ENCODE results near the gene CRACR2B.

The CRACR2B gene

DNA sequence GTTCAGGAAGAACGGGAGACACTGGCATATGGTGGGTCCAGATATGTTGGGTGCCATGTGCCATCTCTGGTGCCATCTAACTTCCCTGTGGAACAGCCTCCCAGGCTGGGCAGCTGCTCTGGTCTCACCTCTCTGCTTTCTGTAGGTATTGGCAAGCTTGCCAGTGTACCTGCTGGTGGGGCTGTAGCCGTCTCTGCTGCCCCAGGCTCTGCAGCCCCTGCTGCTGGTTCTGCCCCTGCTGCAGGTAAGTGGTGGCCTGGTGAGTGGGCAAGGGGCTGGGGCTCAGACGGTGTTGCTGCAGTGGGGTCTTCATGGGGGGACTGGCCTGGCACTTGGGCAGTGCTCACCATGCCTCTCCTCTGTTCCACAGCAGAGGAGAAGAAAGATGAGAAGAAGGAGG is 15.3 kb upstream of the CRACR2B start:
- H3K9ac ChIP-seq (ENCODE audit: low read depth, low read length, poor library complexity, severe bottlenecking) = peak overlapping the region; percentile 93
- H3K27me3 ChIP-seq (ENCODE audit: insufficient read depth, low read length, poor library complexity, severe bottlenecking) = peaks cover 5% of the 10 kb centered on the region
- no peaks in the 10 kb centered on the region for H3K9me3 ChIP-seq (ENCODE audit: insufficient read depth, low read depth, low read length)
- peaks cover 24% of the 10 kb centered on the region for H3K4me1 ChIP-seq (ENCODE audit: insufficient read depth, low read length, poor library complexity, severe bottlenecking)
- H4K20me1 ChIP-seq (ENCODE audit: insufficient read depth, low read length, poor library complexity, severe bottlenecking) = peaks cover 30% of the 10 kb centered on the region
- peak overlapping the region; percentile 89 for H3K4me3 ChIP-seq (ENCODE audit: low read length, poor library complexity, severe bottlenecking)
- H3K4me2 ChIP-seq (ENCODE audit: low read depth, low read length, poor library complexity, severe bottlenecking) = peak overlapping the region; percentile 84
- H3K9me2 ChIP-seq (replicated peaks; ENCODE audit: low read depth, low read length) = no peaks in the 10 kb centered on the region
- H3F3A ChIP-seq (ENCODE audit: low read depth) = no peaks in the 10 kb centered on the region
- peaks cover 20% of the 10 kb centered on the region; the same call in 1 of the 2 replicates for H3K36me3 ChIP-seq (ENCODE audit: insufficient read depth, low read length)
- H2AFZ ChIP-seq (ENCODE audit: low read length) = no peak overlapping the region
- TF ChIP-seq EZH2phosphoT487 (IDR thresholded peaks at IDR 0.05; ENCODE audit: borderline replicate concordance) (no peak), CTCF (conservative IDR thresholded peaks at IDR 0.05; ENCODE audit: low read length) (no peak)
- H3K79me2 ChIP-seq (ENCODE audit: insufficient read depth, low read length) = peaks cover 55% of the 10 kb centered on the region

DNA sequence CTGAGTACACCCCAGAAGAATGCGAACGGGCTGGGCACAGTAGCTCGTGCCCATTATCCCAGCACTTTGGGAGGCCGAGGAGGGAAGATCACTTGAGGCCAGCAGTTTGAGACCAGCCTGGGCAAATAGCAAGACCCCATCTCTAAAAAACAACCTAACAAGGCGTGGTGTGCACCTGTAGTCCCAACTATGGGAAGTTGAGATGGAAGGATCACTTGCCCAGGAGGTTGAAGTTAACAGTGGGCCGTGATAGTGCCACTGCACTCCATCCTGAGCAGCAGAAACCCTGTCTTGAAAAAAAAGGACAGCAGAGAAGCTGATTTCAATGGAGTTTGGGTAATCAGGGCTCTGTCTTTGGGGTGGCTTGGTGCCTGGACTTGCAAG is 14.7 kb upstream of the CRACR2B start:
- Histone ChIP-seq H3K79me2 (ENCODE audit: insufficient read depth, low read length) (peaks cover 50% of the 10 kb centered on the region), H4K20me1 (ENCODE audit: insufficient read depth, low read length, poor library complexity, severe bottlenecking) (peaks cover 30% of the 10 kb centered on the region), H3K27me3 (ENCODE audit: insufficient read depth, low read length, poor library complexity, severe bottlenecking) (peaks cover 5% of the 10 kb centered on the region), H3K4me2 (ENCODE audit: low read depth, low read length, poor library complexity, severe bottlenecking) (peak overlapping the region; percentile 84), H3K4me3 (ENCODE audit: low read length, poor library complexity, severe bottlenecking) (no peak overlapping the region), H3F3A (ENCODE audit: low read depth) (no peaks in the 10 kb centered on the region), H3K4me1 (ENCODE audit: insufficient read depth, low read length, poor library complexity, severe bottlenecking) (peaks cover 24% of the 10 kb centered on the region), H2AFZ (ENCODE audit: low read length) (no peak overlapping the region), H3K9me3 (ENCODE audit: insufficient read depth, low read depth, low read length) (no peaks in the 10 kb centered on the region), H3K9ac (ENCODE audit: low read depth, low read length, poor library complexity, severe bottlenecking) (no peak overlapping the region), H3K36me3 (ENCODE audit: insufficient read depth, low read length) (peaks cover 20% of the 10 kb centered on the region; the same call in 1 of the 2 replicates), H3K9me2 (replicated peaks; ENCODE audit: low read depth, low read length) (no peaks in the 10 kb centered on the region)
- TF ChIP-seq EZH2phosphoT487 (IDR thresholded peaks at IDR 0.05; ENCODE audit: borderline replicate concordance) (no peak), CTCF (conservative IDR thresholded peaks at IDR 0.05; ENCODE audit: low read length) (no peak)

DNA sequence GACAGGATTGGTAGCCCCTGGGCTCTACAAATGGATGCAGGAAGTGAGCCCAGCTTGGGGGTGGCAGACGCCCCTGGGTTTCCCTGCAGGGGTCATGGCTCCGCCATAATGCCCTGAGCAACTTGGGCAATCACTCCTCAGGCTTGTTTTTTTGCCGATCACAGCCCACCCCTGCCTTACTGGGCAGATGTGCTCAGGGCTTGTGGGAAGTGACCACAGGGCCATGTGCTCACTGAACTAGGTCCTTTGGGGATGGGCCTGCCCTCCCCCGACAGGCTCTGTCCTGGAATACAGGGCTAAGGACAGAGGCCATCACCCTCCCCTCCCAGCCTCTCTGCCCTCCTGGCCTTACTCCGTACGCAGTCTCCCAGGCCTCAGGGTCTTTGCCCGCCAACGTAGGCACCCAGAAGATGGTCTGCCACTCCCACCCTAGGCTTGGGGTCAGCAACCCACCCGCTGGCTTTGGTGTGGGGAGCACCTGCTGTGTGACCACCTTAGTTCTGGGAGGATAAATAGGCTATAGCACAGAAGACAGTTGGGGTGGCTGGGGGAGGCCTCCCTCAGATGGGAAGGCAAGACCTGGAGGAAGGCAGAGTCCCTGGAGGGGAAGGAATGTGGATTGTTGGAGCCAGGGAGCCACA is 14.1 kb upstream of the CRACR2B start:
- H2AFZ ChIP-seq (ENCODE audit: low read length) = no peak overlapping the region
- peaks cover 45% of the 10 kb centered on the region for H3K79me2 ChIP-seq (ENCODE audit: insufficient read depth, low read length)
- H3K27me3 ChIP-seq (ENCODE audit: insufficient read depth, low read length, poor library complexity, severe bottlenecking) = peaks cover 5% of the 10 kb centered on the region
- H3K36me3 ChIP-seq (ENCODE audit: insufficient read depth, low read length) = peaks cover 20% of the 10 kb centered on the region; the same call in 1 of the 2 replicates
- TF ChIP-seq CTCF (conservative IDR thresholded peaks at IDR 0.05; ENCODE audit: low read length) = no peak
- no peak for TF ChIP-seq EZH2phosphoT487 (IDR thresholded peaks at IDR 0.05; ENCODE audit: borderline replicate concordance)
- H4K20me1 ChIP-seq (ENCODE audit: insufficient read depth, low read length, poor library complexity, severe bottlenecking) = peaks cover 30% of the 10 kb centered on the region
- H3K4me3 ChIP-seq (ENCODE audit: low read length, poor library complexity, severe bottlenecking) = no peak overlapping the region
- H3K4me2 ChIP-seq (ENCODE audit: low read depth, low read length, poor library complexity, severe bottlenecking) = no peak overlapping the region
- H3K4me1 ChIP-seq (ENCODE audit: insufficient read depth, low read length, poor library complexity, severe bottlenecking) = peaks cover 20% of the 10 kb centered on the region
- no peaks in the 10 kb centered on the region for H3F3A ChIP-seq (ENCODE audit: low read depth)
- no peaks in the 10 kb centered on the region for H3K9me3 ChIP-seq (ENCODE audit: insufficient read depth, low read depth, low read length)
- no peak overlapping the region for H3K9ac ChIP-seq (ENCODE audit: low read depth, low read length, poor library complexity, severe bottlenecking)
- H3K9me2 ChIP-seq (replicated peaks; ENCODE audit: low read depth, low read length) = no peaks in the 10 kb centered on the region

Data from Loucy (cell line).